Germinal center (tissue), 1 donor: Measurements from ENCODE around the gene ATP2B3.

Source experiments
- DNase-seq: peaks from one replicate; pipeline ENCODE4 v3.0.0; 2012; ENCODE audit warnings: mixed read lengths, low spot score

ATP2B3 gene

DNA sequence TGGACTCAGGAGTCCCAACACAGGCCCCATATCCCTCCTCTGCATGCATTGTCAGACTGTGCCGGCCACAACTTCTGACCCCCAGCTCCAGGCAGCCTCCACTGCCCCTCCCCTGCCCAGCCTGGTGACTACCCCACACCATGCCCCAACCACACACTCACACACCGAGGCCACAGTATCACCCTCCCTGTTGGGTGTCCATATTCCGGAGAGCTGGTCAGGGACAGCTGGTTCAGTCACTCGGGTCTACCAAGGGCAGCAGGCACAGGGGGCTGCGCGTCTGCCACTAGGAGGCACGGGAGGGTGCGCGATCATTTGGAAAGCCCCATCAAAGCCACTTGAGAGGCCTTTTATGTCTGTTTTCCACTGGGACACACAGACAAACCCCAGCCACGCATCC, 55.2 kb downstream of the ATP2B3 start:
- no peak for DNase-seq

DNA sequence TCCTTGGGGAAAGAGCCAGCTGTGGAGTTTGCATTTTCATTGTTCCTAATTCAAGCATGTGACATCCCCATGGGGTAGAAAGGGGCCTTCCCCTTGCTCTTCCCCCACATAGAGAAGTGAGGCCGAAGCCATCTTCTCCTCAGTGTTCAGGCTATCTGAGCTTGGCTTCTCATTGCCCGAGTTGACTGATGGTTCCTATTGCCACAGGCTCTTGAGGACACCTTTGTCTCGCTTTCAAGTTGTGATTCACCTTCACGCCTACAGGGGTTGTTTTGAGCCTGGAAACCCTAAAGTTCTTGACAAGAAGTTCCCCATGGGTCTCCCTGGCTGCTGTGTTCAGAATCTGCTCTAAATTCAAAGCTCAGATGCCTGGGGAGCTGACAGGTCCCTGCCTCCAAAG, 56.5 kb downstream of the ATP2B3 start:
- peak; percentile 40 for DNase-seq

DNA sequence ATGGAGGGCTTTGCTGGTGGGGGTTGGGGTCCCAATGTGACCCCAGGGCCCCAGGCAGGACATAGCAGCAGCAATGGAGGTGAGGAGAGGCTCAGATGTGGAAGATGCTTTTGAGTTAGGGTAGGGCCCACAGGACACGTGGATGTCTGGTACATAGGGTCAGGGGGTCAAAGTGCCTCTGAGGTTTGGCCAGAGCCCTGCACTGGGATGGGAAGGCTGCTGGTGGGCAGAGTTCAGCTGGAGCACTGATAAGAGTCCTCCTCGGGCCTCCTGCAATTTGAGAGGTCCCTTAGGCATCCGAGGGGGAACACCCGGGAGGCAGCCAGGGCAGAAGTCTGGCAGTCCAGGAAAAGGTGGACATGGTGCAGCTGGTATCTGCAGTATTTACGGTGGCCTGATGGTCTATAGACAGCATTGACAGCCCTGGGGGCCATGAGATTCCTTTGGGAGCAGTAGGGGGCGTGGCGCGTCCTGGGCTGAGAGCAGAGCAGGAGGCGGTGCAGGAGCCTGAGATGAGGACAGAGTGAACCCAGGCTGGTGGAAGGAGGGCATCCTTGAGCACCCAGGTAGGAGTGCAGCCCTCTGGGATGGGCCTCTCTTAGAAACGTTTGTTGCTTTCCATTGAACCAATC, 58.9 kb downstream of the ATP2B3 start:
- no peak for DNase-seq

DNA sequence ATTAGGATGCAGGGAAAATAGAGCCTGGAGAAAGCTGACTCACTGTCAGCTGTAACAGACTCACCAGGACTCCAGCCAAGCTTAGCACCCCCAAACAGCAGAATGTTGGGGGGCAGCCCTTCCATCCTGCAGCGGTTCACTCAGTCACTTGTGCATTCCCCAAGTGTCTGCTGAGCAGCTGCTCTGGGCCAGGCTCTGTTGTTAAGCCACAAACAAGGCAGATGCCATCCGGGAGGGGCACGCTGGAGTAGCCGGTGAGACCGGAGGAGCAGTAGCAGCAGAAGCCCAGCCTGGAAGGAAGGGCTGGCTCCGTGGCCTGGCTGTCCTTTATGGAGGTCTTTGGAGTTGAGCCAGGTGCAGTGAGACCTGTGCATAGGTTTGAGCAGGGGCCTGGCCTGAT, 59.5 kb downstream of the ATP2B3 start:
- no peak for DNase-seq

DNA sequence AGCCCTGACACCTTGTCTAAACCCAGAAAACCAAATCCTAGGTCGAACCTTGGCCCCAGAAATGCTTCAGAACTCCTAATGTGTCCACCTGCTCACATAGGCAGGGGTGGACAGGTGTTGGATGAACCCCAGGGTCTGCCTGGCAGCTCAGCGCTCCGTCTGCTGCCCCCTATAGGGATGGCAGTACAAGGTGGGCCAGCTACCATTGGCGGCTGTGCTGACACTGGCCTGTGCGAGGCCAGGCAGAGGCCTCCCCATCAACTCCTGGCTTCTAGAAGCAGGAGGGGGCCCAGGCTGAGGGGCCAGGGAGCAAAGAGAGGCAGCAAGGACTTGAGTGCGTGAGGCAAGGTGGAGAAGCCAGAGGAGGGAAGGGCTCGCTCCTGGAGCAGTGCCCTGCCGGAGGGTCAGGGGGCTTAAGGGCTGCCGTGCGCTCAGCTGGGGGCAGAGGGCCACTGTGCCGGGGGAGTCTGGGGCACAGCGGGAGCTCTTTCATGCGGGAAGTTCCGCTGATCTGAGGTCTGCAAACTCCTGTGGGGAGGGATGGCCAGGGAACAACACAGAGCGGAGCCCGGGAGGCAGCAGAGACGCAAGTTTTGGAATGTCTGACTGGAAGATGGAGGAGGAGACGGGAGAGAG, 60.9 kb downstream of the ATP2B3 start:
- no peak for DNase-seq

DNA sequence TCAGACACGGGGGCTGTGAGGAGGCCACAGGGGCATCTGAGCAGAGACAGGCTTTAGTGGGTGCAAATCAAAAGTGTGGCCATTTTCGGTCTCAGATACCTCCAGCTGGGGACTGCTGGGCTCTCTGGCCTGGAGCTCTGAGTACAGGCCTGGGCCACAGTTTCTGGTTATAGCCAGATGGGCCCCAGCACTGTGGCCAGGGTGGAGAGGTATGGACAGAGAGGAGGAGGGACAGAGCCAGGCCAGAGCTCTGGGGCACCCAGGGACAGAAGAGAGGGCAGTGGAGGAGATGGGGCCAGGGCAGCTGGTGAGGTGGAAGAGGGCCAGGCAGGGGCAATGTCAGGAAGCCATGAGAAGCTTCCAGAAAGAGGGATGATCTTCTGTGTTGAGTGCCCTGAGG, 61.4 kb downstream of the ATP2B3 start:
- DNase-seq, result no peak

DNA sequence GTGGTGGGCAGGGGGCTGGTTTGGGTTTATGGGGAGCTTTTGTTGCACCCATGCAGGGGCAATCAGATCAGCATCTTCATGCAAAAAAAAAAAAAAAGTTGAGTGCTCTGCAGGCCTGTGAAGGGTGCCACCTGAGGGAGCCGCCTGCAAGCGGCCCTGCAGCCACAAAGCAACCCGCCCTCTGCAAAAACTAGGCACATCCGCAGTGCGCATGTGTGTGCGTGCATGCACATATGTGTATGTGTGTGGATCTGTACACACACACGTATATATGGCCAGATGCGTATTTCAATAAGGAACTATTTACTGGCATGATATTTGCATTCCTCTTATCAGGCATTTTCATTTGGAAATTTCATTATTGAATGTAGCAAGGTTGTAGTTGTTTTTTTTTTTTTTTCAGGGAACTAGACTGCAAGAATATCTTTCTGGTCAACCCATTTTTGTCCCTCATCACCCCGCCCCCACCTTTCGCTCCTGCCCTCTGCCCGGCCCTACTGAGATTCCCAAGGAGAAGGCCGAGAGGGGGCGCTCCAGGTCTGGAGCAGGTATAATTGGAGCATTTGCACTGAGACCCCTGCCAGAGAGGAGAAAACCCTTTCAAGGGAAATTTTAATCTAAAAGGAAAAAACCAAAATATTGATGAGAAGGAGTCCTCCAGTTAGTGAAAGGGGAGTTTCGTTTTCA, 63.4 kb downstream of the ATP2B3 start:
- no peak for DNase-seq

DNA sequence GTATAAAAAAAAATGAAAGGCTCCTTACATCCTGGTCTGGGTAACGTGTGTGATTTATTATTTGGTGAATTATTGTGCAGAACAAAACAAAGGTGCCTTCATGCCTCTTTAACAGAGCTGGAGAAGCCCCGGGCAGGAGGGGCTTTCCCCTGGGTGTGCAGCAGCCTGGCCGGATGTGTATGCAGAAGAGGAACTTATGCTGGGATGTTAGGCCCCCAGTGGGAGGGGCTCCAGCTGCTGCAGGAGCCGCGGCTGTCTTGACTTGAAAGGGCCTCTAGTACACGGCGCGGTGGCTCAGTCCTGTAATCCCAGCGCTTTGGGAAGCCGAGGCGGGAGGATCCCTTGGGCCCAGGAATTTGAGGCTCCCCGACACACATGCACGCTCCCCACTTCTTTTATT, 65.5 kb downstream of the ATP2B3 start:
- DNase-seq, result peak; percentile 77

DNA sequence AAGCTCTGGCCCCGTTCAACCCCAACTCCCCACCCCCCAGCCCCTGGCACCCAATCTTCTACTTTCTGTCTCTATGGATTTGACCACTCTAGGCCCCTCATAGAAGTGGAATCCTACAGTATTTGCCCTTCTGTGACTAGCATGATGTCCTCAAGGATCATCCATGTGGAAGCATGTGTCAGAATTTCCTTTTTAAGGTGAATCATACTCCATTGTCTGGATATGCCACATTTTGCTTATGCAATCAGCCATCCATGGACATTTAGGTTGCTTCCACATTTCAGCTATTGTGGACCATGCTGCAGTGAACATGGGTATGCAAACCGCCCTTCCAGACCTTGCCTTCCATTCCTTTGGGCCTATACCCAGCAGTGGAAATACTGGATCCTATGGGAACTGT, 66.0 kb downstream of the ATP2B3 start:
- no peak for DNase-seq

DNA sequence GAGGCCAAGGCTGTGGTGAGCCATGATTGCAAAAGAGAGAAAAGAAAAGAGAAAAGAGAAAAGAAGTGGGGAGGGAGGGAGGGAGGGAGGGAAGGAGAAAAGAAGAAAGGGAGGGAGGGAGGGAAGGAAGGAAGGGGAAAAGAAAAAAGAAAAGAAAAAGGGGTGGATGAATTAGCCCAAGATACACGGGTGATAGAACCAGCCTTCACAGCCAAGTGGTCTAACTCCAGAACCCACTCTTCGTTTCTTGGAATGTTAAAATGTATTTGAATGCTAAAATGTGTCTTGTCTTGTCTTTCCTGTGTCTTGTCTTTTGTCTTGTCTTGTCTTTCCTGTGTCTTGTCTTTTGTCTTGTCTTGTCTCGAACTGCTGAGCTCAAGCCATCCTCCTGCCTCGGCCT, 68.4 kb downstream of the ATP2B3 start:
- DNase-seq, result no peak

DNA sequence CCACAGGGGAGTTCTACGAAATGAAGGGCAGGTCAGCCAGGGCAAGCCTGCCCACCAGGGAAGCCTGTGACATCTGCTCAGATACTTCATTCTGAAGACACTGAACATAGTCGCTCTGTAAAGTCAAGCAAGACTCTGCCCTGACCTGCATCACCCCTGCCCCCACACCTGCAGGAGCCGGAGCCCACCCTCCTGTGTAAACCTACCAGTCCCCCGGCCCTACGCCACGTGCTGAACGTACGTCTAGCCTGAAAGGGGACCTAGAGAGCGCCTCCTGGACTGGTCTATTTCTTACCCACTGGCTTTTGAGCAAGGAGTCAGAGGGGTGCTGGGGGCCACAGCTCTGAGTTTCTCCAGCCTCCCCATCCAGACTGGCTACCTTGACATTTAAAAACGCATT, 69.9 kb downstream of the ATP2B3 start:
- DNase-seq, result no peak

DNA sequence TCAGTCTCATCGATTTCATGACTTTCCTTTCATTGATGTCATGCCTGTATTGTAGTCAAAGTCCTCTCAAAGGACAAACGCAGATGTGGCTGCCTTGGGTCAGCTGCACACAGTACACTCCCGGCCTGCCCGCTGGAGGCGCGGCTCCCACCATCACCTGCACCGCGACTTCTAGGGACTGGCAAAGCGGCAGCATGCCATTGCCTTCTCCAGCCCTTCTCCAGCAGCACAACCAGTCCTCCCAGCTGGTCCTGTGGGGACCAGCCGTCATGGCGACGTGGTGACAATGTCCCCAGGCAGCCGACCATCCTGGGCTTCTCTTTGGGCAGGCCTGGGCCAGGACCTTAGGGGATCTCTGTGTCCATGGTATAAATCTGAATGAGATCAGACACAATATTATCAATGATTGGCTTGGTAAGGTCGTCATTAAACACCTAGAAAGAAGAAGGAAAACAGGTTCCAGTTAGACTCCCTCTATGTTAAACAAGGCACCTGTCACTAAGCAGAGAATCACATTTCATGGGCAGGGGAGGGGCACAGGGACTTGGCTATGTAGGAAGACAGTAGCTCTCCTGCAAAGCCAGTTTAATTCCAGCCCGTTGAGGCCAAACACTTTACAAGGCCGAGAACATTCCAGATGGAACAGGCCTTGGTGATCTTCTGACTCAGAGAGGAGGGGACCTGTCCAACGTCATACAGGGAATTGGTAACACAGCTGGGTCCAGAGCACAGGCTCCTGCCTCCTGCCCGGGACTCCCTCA, 70.8 kb downstream of the ATP2B3 start:
- DNase-seq, result no peak

DNA sequence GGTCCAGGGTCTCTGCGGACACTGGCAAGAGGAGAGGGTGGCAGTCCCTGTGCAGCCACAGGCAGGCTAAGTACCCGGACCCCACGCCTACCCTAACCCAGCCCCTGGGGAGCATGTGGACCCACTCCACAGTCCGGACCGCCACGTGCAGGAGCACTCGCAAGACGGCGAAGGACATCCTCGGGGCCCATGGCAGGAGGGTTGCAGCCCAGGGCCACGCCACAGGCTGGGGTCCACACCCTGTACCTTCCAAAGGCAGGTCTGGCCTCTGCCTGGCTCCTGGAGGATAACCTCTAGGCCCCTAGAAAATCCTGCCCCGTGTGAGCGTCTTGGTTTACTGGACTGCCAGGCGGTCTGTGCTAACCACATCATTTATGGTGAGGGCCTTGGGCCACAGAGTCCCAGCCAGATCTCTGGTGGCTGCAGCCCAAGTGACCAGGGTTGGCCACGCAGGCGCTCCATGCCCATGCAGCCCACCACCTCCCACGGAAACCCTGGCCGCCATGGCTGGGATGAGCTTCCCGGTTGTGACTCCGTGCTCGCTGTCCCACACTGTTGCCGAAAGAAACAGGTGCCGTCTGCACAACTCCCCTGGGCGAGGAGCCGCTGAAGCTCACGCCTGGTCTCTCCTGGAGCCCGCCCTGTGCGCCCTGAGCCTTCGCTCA, 71.5 kb downstream of the ATP2B3 start:
- DNase-seq, result no peak

DNA sequence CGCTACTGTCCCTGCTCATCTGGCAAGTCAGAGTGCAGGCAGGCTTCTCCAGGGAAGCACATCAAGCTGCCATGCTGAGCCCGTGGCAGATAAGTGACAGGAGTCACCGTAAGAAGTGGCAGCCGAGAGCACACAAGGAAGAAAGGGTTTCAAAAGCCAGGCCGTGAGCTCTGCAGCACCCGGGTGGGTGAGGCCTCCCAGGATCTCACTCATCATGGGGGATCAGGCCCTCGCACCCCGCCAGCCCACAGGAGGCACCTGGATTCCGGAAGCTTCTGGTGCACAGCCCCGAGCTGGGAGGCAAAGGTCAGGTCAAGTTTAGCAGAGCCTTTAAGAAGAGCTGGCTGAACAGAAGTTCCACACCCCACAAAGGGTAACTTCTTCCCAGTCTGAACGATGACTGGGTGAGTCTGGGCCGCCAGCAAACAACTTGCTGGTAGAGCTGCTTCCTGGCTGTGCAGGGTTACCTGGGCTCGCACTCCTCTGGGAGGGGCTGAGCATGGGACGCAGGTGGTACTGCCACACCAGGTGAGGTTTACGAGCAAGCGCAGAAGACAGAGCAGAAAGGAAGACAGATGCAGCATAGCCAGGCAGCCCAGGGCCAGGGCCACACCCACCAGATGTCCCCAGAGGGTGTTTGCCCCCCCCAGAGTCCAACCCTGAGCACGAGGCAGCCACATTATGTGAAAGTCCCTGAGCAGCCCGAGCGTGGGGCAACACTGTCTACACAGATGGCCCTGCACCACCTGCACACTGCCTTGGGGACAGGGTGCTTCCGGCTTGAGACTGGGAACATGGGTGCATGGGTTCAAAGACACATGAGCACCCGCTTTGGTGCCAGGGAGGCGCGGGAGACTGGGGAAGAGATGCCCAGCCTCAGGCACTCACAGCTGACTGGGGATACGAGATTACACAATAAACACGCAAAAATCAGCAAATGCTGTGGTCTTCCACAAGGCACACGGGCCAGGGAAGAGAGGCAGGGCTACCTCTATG, 73.8 kb downstream of the ATP2B3 start:
- peak; percentile 19 for DNase-seq

DNA sequence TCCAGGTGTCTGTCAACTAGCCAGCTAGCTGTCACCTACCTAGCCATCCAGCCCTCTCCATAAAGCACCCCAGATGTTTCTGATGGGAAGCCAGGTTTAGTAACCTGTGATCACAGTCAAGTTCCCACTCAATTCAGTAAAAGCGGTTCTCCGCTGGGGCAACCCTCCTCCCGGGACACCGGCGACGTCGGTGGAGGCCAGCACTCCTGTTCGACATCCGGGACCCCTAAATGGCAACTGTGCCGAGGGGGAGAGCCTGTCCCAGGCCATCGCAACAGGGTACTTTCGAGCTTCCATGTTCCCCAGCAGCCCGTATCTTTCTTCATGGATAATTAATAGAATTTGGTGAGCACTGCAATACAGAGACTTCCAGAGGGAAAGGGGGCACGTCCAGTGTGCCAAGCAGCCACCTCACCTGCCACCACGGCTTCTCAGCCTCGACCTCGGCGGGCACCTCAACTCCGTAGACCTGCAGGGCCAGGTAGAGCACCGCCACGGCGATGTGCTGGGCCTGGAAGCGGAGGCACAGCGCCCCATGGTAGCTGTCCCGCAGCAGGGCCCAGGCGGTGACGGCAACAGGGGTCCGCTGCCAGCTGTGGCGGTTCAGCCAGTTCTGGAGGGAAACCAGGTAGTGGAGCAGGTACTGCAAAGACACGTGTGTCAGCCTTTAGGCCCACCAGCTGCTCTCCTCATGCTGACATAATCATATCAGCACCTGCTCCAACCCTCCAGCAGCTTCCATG, 74.8 kb downstream of the ATP2B3 start:
- no peak for DNase-seq

DNA sequence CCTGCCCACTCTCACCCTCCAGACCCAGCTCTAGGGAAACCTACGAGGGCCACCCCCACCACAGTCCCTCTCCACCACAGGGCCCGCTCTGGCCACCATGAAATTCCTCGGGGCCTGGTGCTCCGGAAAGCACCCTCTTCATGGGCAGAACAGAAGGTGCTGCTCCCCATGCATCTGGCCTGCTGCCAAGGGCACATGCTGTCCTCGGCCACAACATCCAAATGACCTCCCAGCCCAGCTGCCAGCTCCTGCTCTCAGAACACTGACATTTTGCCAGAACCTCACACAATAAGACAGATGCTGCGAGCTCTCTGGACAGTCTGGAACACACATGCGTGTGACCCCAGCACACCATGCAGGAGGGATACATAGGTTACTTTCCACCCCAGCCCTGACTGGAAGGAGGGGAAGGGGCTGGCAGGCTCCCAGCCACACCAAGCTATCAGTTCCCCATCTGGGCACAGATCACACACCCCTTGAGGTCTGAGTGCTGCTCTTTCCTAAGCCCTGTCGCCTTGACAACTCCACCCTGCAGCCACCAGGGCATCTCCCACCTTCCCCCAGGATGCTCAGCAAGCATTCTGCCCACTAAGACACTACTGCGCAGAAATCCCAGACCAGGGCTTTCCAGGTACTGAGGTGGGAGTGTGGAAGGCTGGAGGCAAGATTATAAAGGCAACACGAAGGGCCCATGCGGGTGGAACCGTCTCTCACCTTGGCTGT, 75.7 kb downstream of the ATP2B3 start:
- no peak for DNase-seq

DNA sequence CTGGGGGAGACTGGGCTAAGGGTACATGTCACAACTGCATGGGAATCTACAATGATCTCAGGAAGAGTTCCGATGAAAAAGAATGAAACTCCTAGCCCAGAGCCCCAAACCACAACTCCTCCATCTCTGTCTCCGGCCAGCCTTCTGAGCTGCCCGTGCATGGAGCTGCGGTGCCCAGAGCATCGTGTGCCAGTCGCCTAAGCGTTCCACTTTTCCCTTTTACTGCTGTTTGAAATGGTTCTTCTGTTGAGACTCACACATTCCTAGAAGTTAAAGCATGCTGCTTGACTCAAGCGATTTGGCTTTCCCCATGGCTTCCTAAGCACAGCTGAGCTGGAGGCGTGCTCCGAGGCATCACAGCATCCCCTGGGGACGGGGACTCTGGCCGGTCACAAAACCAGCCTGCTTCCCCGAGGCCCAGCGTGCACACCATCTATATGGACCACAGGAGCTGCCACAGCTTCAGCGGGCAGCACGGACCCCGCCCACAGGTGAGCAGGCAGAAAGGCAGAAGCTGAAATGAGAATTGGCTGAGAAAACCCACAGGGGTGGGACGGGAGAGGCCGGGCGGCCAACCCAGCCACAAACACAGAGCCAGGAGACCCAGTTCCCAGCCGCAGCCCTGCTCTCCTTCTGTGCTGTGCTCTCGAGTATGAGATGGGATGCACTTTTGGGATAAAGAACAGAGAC, 76.5 kb downstream of the ATP2B3 start:
- no peak for DNase-seq

DNA sequence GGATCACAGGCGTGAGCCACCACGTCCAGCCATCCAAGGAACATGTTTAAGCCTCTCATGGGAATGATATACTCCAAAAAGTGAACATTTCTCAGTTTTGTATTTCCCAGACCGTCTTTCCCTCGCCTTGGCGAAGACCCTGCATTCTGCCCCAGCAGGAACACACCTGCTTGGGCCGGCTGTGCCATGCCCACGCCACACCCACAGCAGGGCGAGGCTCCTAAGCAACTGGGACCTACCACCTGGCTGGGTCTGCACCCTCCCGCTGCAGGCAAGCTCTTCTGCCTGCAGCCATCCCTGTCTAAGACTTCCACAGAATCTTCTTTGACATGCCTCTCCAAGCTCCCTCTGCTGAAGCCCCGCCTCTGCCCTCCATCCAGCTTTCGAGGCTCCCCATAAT, 77.9 kb downstream of the ATP2B3 start:
- no peak for DNase-seq
